Measurements from ENCODE around the gene ILF2.

- TF ChIP-seq REST (IDR thresholded peaks at IDR 0.05; ENCODE audit: insufficient read depth in 1 of 2, low read depth in 2 of 2, low read length in 2 of 2): no peak
- no peak for TF ChIP-seq SIN3A (IDR thresholded peaks at IDR 0.05; ENCODE audit: borderline replicate concordance, insufficient read depth, low read length)
- TF ChIP-seq POLR2AphosphoS5 (IDR thresholded peaks at IDR 0.05; ENCODE audit: low read depth, low read length): no peak
- TF ChIP-seq TAF1 (IDR thresholded peaks at IDR 0.05; ENCODE audit: borderline replicate concordance, insufficient read depth, low read length): no peak
These were observed 27.0 kb downstream of the ILF2 start for GRCh38 chr1:153643816-153644215.
